Inferior parietal cortex (tissue), 1 donor: ENCODE measurements around the gene SNX13.
A peak's percentile ranks its signal among the peaks of the same experiment; 100 is the strongest.

Experiments
- DNase-seq: peaks from one replicate; pipeline ENCODE4 v3.0.0-alpha.2; 2016; ENCODE audit errors: extremely low spot score

The SNX13 gene

DNA sequence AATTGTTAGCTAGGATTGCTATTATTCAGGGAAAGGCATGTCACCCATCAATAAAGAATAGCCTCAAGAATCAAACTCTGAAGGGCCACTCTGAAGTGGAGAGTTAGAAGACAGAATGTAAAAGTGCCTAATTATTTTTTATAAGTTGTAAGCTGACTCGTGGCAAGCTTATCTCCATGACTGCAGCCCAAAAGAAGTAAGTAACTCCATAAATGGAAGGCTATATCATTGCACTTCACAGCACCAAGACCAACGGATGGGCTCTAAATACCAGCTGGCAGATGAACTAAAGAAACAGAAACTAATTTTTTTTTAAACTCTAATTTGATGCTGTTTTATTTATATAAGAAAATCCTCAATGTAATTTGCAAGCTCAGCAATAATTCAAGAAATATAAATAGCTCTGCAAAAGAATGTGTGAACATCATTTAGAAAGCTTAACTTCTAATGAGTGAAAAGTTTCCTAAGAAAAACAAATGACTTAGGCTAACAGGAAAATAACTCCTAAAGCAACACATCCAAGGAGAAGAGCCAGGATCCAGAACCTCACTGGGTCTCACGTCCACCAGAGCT is 165.5 kb downstream of the SNX13 start:
- DNase-seq = no peak

DNA sequence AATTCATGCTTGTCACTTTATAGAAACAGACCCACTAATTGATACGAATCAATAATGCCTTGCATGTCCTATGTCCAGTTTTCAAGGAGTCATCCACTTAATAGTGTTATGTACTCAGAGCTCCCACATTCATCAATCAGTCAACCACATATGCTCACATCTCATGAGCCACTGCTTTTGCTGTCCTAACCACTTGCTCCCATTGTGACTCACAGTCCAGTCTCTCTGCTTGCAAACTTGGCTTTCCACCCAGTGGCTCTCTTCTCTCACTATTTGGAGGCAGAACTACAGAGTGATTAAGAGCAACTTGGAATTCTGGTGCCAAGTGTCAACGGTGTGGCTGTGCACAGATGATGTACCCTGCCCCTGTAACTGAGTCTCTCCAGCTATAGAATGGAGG is 166.0 kb downstream of the SNX13 start:
- DNase-seq = no peak

DNA sequence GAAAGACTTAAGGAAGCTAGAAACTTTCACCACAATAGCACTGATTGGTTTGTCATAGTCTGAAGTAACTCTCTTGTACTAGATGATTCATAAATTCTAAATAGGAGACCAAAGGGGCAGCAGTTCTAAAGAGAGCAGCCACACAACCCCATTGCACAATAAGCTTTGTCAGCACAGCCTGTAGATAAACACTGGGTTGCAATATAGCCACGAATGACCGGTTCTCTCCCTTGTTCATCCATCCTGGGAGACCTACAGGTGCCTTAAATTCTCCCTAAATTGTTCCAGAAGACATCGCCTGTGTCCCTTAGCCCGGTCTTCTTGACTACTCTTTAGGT is 167.0 kb downstream of the SNX13 start:
- no peak for DNase-seq

DNA sequence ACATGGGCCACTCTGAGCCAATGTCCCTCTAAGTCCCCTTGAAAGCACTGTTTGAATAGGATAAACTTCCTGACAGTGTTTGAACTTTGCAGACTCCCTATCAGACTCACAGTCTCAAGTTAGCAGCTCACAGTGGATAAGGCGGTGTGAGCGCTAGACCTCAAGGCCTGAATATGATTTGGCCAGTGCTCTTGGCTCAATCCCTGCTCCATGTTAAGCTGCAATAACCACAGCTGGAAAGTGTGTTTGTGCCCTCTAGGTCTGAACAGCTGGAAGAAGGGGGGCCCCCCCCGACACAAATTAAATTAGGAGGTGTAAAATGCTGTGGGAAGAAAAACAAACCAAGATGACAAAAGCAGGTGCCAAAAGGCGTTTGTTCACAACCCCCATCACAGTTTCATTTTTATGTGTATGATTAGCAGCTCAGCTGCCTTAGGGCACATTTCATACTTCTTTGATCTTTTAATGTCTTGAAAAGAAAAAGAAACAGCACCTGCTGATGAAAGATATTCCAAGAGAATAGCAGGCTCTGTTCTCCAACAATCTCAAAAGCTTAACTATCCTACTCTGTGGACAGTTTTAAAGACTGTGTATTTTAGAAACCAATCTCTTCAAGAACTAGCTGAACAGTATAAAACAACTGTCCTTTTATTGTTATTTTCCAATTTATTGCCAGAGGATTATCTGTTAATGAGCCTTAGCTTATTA is 167.6 kb downstream of the SNX13 start:
- no peak for DNase-seq

DNA sequence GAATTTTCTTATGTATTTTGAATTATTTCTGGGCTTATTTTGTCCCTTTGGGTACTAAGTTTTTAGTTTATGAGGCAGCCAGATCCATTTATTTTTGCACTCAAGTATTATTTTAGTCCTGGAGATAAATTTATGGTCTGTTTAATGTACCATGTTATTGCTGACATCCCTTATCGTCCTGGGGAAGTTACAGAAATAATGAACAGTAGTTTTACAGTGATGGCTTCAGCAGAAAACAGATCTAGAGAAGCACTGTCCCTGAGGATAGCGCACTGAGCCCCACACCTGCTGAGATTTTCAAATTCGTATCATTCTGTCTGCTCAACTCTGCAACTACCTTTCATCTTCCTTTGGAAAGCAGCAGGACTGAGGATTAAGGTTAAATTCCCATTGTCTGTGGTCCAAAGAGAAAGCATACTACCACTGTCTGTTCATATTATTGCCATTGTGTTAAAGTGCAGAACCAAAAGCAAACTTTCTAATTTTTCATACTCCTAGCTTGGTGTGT is 168.3 kb downstream of the SNX13 start:
- DNase-seq = no peak

DNA sequence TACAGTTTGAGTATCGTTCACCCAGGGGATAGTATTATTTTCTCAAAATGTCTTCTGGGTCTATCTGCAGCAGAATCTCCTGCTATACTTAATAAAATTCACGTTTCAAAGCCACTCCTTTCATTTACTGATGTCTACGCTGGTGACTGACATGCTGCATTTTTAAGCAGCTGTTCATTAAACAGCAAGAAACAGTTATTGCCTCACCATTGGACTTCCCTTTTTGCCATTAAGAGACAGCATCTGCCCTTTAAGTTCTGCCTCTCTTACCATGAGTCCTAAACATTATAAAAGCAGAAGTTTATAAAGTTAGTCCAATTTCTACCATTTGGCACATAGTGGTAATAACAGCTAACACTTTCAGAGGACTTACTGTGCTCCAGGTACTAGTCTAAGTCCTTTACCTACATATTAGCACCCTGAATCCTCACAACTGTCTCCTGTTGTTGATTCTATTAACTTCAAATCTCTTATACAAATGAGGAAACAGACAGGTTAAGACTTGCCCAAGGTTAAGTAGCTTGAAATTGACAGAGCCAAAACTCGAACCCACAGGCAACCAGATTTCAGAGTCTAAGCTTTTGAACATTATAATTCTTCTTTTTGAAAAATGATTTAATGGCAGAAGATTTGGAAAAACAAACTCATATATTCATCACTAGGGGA is 169.5 kb downstream of the SNX13 start:
- no peak for DNase-seq

DNA sequence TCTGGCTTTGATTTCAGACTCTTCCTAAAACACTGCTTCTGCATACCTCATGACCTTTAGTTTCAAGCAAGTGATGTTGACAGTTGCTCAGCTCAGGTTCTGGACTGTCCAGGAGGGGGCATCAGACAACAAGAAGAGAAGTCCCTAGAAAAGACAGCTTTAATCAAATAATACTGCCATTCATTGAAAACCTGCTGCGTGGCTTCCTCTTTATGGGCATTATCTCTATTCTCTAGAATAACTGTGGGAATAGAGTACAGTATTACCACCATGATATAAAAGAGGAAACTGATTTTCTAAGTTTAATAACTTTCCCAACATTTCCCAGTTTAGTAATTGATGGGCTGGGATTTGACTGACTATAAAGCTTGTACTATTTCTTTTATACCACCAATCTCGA is 170.4 kb downstream of the SNX13 start:
- peak; percentile 64 for DNase-seq

DNA sequence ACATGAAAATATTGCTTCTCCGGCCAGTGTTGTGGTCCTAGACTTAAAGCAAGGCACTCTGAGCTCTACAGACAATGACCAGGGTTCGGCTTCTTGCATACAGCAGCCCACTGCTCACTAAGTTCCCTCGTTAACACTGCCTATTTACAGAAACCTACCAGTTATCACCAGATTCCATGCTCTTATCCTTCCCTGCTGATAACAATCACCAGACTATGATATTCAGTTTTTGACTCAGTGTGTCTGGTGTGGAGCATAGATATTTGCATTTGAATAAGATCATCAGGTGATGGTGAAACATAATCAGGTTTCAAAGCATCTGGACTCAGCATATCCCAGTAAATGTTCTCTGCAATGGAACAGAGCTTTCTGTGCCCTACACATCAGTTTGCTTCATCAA is 182.3 kb downstream of the SNX13 start:
- DNase-seq = no peak

DNA sequence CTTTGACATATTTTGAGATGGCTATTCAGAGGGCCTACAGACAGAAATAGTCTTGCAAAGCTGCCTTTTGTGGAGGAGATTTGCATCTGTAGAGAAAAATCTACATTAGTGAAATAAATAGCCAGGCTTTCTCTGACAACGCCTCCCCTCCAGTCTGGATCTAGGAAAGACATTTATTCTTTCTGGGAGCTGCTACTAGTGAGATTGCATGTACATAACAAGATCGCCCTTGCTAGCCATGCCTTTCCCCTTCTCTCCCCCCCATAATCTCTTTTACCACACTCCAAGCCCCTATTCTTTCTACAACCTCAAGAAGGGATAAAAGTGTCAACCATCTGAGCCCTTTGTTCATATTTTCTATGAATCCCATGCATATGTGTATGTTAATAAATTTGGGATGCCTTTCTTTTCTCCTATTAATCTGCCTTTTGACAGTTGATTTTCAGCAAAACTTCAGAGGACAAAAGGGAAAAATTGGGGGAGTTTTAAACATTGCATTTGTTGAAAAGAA is 194.2 kb downstream of the SNX13 start:
- DNase-seq = no peak

DNA sequence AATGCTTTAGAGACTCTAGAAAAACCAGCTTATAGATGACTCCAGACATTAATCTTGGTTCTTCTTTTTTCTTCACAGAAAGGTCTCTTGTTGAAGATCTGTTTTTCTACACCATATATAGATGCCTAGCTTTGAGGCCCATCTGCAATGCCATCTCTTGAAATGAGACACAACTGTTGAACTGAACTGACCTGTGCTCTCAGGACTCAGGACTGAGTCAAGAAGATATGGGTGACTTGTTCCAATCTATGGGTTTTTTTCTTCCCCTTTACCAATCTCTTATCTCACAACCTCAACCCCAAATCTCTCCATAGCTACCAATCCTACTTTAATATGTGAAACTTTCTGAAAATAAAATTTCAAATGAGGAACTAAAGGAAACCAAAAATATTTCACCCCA is 194.7 kb downstream of the SNX13 start:
- no peak for DNase-seq

DNA sequence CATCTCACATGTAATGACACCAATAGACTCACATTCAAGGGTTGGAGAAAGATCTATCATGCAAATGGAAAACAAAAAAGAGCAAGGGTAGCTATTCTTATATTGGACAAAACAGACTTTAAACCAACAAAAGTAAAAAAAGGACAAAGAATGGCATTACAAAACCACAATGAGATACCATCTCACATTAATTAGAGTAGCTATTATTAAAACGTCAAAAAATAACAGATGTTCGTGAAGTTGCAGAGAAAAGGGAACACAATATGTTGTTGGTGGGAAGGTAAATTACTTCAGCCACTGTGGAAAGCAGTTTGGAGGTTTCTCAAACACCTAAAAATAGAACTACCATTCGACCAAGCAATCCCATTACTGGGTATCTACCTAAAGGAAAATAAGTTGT is 197.0 kb downstream of the SNX13 start:
- no peak for DNase-seq

DNA sequence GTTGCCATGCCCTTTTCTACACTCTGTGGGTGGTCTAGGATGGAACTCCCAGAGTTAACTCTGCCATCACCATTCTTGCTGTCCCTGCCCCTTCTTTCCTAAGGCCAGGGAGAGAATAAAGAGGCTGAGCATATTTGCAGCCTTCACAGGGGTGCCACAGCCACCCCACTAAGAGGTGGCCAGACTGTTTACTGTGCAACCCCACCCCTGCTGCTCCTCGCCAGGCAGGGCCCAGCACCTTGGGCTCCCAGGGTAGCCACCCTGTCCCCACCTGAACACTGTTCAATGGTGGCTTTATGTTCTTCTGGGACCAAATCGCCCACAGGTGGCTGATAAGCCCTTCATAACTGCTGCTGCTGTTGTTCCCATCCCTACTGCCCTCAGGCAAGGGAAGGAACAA is 198.9 kb downstream of the SNX13 start:
- DNase-seq = no peak
